Erythroblast (primary cell): ENCODE measurements around the gene CNTN3.

Source experiments
- DNase-seq, 2 experiments: peaks; one replicate each; lab custom pipeline; 2025; lab: John Stamatoyannopoulos, UW
- GATA1 ChIP-seq: IDR thresholded peaks from 2 replicates; pipeline ENCODE4 v1.6.1; 2011; ENCODE audit warnings: low read depth, mild to moderate bottlenecking, control low read depth, low read length, moderate library complexity
- POLR2A ChIP-seq: IDR thresholded peaks from 2 replicates; pipeline ENCODE4 v1.6.1; 2011; ENCODE audit warnings: mild to moderate bottlenecking, low read length

The CNTN3 gene

DNA sequence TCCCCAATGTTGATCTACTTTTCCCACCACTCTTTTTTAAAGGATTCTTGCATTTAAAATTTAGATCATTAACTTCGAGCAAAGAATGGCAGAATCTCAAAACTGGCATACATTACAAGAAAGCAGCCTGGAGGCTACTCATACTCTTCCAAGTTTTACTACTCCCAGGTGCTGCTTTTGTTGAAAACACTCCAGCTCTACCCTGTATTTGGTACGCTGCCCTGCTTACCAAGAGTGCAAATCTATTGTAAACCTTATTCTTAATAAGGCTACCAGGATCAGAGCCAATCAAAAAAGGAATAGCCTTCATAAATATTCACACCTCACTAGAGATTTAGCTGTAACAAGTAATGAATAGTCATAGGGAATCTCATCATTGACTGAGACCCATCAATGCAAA lies 11.6 kb upstream of the CNTN3 start:
- DNase-seq = no peak
- TF ChIP-seq POLR2A (no peak), GATA1 (no peak)

DNA sequence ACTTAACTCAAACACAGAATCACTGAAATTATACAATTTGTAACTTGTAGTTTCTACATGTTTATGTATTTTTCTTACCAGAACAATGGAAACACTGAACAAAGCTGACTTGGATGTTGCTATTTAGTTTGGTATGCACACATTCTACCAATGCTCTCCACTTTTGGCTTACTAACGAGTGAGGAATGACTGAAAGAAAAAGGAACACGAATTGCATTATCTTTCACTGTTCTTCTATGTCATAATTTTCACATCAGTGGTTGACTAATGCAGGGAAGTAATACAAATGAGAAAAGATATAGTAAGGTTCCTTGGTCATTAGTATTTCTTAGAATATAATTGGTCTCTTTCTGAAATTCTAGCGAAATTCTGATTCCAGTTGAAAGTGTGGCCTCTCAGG lies 9.8 kb upstream of the CNTN3 start:
- TF ChIP-seq GATA1 = no peak
- no peak for TF ChIP-seq POLR2A
- no peak for DNase-seq

DNA sequence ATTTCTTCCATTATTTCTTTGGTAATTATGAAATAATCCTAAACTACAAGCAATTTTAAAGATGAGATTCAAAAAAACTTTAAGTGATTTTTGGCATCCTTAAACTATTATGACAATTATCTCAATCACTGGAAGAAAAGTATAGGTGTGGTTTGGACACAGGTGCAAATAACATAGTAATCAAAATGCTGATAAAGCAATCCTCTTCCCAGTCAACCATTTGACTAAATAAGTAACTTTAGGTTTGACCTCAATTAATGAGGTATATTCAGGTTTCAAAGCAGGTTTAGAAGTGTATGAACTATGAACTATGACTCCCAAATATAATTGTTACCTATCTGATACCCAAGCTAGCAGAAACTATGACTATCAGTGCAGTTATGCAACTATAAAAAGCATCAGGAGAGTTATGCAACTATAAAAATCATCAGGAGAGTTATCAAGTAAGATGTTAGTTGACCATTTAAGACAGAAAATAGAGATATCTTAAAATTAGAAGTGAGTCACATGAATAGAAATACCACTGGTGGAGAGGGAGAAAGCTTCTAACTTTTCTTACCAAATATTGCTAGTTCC lies 8.9 kb upstream of the CNTN3 start:
- TF ChIP-seq POLR2A (no peak), GATA1 (no peak)

DNA sequence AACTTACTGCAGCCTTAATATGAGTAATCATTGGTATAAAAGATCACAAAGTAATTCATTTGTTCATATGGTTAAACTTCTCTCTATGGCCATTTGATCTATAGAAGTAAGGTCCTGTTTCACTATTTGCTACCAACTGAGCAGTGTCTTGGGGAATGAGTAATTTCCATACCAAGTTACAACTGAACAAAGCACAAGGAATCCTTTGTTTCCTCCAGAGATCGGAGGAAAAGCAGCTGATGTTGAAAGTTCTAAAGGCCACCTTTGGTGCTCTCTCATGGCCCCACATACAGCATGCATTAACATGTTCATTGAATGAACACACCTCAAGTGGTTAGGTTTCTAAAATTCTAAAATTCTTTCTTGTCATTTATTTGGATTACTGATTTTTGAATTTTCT lies 7.1 kb upstream of the CNTN3 start:
- DNase-seq = no peak

More for the DNA sequence above, 8.9 kb upstream of the CNTN3 start:
- no peak for DNase-seq

DNA sequence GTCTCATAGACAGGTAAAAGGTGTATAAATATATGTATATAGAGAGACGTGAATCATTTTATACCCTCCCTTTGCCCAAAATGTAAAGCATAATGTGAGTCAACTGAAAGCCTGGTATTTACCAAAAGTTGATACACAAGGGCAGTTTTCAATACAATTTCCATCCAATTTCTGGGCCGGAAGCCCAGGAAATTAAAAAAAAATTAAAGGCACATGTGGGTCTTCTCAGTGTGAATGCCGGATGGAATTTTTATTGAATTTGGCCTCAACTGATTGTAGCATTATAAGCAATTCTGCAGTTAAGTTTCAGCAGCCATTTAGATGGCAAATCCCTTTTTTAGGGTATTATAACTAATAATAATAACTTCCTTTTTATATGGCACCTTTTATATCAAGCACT lies 3.3 kb upstream of the CNTN3 start:
- no peak for TF ChIP-seq POLR2A
- no peak for TF ChIP-seq GATA1
- DNase-seq = no peak

More for the DNA sequence above, 7.1 kb upstream of the CNTN3 start:
- no peak for TF ChIP-seq GATA1
- no peak for TF ChIP-seq POLR2A

DNA sequence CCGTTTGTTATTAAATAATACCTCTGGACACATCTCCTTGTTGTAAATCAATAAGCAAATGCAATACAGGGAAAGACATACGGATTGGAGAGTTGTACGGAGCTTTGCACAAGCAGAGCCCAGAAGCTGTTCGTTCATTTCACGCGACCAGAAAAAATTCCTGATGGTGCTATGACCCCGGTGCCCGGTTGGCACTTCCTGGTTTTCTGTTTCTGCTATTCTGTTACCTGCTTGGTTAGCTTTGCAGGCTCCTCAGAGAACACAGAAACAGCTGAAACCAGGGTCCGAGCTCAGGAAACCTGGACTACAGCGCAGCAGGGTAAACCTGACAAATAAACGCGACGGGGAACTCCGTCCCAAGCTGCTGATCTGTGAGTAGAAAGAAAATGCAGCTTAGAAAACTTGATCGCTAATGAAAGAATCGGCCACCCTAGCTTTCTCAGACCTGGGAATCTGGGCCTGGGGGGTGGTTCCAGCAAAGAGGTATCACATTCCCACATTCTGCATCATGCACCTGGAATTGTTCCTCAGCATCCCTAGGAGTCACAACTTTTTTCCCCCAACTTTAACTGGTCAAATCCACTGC lies 845 bp downstream of the CNTN3 start:
- TF ChIP-seq POLR2A (no peak), GATA1 (no peak)
- no peak for DNase-seq

DNA sequence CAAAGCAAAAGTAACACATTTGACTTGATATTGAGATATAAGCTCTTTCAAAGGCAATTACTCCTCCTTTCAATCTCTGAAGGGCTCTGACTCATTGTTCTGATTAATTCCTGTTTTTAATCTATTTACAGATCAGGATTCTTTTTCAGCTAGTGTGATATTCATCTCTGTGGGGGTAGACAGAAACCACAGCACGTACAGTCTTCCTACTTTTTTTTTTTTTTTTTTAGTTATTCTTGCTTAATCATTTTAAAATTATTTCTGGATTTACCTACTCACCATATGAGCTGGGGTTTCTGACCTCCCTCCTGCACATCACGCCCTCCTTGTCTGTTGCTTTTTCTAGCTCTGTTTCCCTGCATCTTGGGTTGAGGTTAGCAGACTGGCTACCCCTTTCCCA lies 1.4 kb downstream of the CNTN3 start:
- TF ChIP-seq POLR2A (no peak), GATA1 (no peak)
- no peak for DNase-seq

DNA sequence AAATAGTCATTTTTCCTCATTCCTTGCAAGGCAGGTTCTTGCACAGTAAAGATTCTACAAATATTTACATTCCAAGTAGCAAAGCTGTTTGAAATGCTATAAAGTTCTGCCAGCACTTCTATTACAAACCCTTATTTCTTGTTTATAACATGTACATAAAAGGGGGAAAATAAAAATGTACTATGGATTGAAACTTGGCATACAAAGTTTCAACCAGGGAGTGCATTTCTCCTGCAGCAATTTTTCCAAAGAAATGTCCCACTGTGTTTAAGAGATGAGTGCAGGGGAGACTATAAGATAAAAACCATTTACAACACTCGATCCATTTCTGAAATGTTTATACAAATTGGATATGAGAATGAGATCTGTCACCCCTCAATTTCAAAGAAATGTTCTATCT lies 3.3 kb downstream of the CNTN3 start:
- no peak for TF ChIP-seq GATA1
- no peak for DNase-seq

DNA sequence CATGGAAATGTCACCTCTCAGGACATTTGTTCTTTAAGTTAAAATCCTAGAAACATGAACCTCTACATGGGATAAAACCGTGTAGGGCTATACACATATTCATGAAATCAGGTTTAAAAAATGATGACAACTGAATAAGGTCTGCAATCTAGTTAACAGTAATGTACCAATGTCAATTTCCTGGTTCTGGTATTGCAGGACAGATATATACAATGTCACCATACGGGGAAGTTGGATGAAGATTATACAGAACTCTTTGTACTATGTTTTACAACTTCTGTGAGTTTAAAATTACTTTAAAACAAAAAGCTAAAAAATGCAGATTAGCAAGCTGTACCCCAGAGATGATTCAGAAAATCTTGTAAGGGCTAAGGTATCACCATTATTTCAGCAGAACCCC lies 6.7 kb downstream of the CNTN3 start:
- no peak for DNase-seq
- TF ChIP-seq POLR2A (no peak), GATA1 (no peak)

DNA sequence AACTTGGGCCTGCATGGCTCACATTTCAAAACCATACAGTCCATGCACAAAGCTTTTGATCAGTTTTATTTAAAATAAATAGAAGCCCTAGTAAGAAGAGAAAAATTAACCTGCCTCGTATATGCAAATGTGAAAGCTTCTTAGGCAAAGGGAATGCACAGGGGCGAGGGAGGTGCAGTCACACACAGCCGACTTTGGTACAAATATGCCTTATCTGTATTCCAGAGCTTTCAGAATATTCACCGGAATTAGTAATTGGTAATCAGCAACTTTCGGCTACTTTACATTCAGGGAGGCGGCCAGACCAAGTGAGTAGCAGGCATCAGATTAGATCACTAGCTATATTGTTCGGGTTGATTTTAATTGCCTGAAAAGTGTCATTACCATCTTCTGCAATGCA lies 7.5 kb downstream of the CNTN3 start:
- TF ChIP-seq POLR2A (no peak), GATA1 (no peak)
- no peak for DNase-seq

DNA sequence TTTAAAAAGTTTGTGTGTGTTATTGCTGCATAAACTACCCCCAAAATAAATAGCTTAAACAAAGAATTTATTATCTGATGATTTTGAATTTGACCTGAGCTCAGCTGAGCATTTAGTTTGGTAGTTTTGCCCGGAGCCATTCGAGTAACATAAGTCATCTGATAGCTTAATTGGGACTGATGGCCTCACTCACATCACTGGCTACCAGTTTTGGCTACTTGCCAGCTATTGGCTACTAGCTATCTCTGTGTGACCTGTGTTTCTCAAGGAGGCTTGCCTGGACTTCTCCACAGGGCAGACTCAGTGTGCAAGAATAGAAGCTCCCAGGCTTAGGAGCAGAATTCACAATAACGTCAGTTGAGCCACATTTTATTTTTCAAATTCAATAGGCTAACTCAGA lies 9.0 kb downstream of the CNTN3 start:
- DNase-seq = no peak
- TF ChIP-seq GATA1 = no peak
- TF ChIP-seq POLR2A = no peak

DNA sequence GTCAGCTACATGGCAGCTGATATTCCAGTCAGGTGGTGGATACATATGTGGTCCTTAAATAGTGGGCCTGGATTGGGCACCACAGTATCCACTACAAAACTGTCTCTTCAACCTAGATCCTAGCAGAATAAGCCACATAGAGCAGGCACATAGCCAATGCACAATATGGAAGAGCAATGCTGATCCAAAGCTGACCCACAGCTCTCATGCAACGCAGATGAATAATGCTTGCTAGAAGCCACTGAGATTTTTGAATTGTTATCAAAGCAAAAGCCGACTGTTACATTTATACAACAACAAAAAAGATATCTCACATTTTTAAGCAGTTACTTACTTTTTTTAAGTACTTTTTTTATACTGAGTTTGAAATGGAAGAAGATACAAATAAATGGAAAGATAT lies 11.2 kb downstream of the CNTN3 start:
- no peak for TF ChIP-seq GATA1
- TF ChIP-seq POLR2A = no peak
- no peak for DNase-seq

DNA sequence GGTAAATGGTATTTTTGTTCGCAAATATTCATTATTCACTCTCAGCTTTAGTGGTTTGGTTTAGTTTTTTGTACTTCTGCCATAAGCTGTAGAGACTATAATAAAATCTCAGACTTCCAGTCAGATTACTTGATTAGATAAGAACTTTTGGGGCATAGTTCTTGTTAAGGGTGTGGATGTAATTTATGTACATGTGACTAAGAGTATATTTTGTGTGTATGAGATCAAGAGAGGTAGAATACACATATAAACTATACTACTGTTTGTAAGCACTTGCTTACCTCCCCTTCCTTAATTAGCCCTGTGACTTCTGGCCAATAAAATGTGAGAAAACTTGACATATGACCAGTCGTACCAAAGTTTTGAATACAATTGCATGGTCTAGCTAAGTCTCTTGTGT lies 12.0 kb downstream of the CNTN3 start:
- TF ChIP-seq GATA1 = no peak
- no peak for TF ChIP-seq POLR2A
- DNase-seq = no peak

DNA sequence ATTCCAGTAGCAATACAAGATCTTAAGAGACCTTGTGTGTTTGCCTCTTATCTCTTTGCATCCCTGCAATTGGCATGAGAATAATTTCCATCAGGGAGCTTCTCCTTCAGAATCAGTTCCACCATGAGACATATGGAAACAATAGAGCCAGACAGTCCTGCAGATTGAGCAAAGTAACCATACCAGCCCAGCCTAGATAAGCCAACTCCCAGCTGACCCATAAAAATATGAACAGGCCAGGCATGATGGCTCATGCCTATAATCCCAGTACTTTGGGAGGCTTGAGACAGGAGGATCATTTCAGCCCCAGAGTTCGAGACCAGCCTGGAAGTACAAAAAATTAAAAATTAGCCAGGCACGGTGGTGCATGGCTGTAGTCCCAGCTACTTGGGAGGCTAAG lies 12.7 kb downstream of the CNTN3 start:
- TF ChIP-seq GATA1 (no peak), POLR2A (no peak)
- no peak for DNase-seq

DNA sequence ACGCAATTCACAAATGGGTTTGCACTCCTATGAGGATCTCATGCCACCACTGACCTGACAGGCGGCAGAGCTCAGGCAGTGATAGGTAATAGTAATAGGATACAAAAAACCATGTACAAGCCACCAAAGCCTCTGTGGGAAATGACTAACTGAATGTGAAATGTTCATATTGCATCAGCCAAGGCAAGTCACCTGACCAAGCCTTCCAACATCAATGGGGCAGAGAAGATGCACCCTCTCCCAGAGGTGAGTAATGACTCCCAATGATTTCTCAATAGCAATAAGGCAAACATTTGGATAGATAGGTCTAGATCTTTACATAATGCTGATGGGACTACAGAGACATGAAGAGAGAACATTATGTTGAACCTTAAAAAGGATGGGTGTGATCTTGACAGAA lies 14.9 kb downstream of the CNTN3 start:
- TF ChIP-seq POLR2A = no peak
- no peak for TF ChIP-seq GATA1
- no peak for DNase-seq
